Activated T-helper 1 cell treated with Interleukin-2 at 50 U/mL for 16 hours (primary cell): Measurements from ENCODE around the gene SRBD1.

Experiments
- DNase-seq: peaks from one replicate; pipeline ENCODE4 v3.0.0-alpha.2; 2020; ENCODE audit warnings: low read depth

SRBD1 gene

DNA sequence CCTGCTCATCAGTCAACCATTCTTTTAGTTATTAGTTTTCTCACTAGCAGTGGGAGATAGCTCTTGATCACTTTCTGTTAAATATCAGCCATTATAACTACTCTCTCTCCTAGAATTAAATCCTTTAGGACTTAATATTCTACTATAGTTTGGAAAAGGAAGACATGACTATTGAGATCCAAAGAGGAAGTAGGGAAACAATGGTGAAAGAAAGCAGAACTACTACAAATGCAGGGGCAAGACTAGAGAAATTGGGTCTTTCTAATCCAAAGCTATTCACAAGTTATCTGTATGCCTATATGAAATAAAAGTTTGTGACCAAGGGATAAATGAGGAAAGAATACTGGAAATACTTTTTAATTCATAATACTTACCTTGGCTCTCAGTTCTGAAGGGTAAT lies 65.1 kb downstream of the SRBD1 start:
- no peak for DNase-seq

DNA sequence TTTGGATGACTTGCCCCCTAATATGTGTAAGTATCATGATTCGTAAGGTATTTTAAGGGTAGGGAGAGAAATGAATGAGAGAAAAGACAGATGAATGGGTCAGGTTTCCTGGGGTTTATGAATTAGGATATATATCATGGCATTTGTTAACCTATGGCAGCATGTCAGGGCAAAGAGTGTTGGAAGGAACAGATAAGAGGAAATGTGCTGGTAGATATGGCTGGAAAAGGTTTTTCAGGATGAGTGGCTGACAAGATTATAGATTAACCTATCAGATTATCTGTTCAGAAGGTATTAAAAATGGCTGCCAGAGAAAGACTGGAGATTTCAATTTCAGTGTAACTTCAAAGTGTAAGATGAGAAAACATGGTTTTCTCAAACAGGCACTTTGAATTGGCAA lies 67.8 kb downstream of the SRBD1 start:
- DNase-seq, result no peak

DNA sequence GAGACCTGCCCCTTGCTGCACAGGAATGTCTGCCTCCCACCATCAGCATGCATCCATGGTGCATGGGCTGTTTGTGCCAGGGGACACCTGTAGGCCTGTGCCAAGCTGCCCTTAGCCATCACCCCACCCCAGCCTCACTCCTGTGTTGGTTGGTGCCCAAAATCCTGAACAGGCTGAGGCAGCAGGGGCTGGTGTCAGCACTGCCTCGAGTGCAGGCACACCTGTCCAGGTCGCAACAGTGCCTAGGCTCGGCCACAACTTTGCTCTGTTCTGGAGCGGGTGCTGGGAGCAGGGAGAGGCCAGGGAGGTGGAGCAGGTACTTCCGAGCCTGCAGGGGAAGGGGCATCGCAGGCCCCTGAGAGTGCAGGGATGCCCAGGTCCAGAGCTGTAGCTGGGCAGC lies 69.1 kb downstream of the SRBD1 start:
- DNase-seq, result no peak

DNA sequence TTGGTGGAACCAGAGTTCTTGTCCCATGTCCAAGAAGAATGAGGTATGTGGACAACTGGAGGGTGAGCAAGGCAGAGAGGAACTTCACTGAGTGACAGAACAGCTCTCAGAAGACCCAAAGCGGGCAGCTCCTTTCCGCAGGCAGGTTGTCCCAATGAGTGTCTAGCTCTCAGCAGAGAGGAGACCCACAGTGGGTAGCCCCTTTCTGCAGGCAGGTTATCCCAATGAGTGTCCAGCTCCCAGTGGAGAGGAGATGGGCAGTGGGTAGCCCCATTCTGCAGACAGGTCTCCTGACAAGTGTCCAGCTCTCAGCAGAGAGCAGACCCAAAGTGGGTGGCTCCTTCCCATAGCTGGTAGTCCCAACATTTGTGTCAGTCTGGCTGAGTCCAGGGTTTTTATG lies 69.6 kb downstream of the SRBD1 start:
- DNase-seq, result no peak

DNA sequence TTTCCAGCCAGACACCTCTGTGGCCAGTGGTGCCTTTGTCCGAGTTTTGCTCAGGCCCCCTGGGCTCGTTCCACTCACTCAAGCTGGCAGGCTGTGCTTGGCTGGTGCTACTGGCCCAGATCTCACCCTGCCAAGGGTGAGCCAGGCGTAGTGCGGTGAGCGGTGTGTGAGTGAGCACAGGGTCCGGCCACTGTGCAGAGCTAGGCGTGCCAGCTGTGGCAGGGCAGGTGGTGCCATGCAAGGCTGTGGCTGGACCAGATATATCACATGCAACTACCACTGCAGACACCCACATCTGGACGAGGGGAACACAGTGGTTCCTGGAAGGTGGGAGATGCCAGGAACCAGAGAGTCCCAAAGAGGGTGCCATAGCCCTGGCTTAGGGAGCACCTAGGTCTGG lies 70.1 kb downstream of the SRBD1 start:
- DNase-seq, result no peak

DNA sequence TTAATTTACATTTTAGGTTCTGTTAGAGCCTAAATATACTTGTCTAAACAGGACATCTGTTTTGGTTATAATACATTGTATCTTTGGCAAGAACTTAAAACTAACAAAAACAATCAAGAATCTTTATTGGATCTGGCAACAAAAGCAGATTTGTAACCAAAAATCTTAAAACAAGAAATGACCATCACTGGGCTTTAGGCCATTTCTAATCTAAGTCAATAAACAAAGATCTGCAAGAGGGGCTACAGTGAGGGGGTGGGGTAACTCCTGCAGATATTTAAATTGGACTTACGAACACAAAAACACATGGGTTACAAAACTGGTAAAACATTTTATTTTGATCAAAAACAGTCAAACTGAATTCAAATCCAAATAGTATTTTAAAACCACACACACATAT lies 77.3 kb downstream of the SRBD1 start:
- DNase-seq, result no peak

- DNase-seq, result no peak
These were observed 78.9 kb downstream of the SRBD1 start for GRCh38 chr2:45532181-45532580.

DNA sequence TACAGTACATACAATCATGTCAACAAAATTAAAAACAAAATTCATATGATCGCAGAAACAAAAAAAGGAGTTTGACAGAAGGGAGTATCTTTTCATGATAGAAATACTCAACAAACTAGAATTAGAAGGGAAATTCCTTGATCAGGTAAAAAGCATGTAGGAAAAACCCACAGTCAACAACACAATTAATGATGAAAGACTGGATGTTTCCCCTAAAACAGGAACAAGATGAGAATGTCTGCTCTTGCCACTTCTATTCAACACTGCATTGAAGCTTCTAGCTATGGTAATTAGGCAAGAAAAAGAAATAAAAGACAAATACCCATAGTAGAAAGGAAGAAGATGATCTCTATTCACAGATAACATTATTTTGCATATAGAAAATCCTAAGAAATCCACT lies 87.1 kb downstream of the SRBD1 start:
- no peak for DNase-seq

GRCh38 chr2:45518546-45518945 lies 92.5 kb downstream of the SRBD1 start:
- no peak for DNase-seq

DNA sequence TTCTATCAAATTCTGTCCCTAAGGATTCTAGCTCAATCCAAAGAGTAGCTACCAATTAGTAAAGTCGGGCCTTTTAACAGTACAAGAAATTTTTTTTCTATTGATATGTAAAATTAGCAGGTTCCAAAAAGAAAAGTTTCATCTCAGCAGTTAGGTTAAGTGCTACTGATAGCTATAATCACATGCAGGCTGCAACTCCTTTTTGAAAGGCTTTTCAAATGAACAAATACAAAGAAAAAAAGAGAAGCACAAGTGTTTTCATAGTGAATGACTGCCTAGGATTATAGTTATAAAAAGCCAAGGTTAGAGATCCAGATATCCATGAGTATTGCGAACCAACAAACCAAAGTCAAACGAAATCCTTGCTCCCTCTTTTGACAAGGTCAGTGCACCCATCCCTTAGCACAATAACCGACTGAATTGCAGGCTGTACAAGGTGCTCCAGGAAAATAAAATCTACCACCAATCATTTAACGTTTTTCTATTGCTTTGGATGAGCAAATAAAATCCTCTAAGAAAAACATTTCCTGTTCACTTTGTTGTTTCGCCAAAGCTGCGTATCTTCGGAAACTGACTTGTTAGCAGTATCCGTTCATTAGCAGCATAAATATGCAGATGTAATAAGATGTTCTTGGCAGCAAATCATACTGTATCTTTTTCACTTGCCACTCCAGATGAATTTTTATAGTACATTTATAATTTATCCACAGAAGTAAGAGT lies 100.2 kb downstream of the SRBD1 start:
- DNase-seq, result no peak

DNA sequence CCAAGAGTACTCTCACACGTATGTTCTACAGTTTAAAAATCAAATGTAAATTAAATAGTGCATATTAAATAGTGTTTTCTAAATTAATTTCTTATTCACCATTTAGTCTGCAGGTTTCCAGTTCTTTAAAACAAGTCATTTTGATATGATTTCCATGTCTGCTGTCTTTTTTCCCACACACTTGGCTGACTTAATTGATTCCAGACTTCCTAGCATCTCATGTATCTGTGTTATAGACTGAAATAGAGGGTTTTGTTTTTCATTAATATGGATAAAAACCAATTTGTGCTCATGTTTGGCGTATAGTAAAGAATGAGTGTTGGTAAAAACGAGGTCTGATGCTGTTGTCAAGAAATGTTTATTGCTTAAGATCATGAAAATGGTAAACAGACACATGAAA lies 104.3 kb downstream of the SRBD1 start:
- DNase-seq, result no peak

DNA sequence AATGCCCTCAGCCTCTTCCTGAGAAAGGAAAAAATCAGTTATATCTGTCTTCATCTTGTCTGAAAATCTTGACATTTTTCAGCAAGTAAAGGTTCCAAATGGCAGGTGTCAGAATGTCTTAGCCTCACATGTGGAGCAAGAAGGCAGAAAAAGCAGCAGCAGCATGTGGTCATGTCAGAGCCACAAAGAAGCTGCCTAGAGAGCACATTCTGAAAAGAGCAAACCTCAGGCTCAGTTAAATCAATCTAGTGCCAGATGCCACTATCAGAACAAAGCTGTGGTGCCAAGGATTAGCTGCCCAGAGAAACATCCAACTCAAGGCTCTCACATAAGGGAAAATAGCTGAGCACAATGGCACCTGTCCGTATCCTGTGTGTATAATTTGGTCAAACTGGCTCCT lies 105.9 kb downstream of the SRBD1 start:
- DNase-seq, result no peak

DNA sequence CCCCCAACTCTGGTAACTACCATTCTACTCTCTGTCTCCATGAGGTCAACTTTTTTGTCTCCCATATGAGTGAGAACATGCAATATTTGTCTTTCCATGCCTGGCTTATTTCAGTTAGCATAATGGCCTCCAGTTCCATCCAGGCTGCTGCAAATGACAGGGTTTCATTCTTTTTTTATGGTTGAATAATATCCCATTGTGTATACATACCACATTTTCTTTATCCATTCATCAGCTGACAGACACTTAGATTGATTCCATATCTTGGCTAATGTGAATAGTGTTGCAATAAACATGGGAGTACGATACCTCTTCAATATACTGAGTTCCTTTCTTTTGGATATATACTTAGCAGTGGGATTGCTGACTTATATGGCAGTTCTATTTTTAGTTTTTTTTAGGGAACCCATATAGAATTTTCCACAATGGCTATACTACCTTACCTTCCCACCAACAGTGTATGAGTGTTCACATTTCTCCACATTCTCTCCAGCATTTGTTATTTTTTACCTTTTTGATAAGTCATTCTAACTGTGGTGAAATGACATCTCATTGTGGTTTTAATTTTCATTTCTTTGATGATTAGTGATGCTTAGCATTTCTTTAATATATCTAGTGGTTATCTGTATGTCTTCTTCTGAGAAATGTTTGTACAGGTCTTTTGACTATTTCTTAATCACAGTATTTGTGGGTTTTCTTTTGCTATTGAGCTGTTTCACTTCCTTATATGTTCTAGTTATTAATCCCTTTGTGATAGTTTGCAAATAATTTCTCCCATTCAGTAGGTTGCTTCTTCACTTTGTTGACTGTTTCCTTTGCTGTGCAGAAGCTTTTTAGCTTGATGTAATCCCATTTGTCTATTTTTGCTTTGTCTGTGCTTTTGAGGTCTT lies 112.2 kb downstream of the SRBD1 start:
- no peak for DNase-seq

GRCh38 chr2:45497355-45497754 lies 113.7 kb downstream of the SRBD1 start:
- no peak for DNase-seq

- no peak for DNase-seq
These were observed 114.2 kb downstream of the SRBD1 start for GRCh38 chr2:45496869-45497268.

DNA sequence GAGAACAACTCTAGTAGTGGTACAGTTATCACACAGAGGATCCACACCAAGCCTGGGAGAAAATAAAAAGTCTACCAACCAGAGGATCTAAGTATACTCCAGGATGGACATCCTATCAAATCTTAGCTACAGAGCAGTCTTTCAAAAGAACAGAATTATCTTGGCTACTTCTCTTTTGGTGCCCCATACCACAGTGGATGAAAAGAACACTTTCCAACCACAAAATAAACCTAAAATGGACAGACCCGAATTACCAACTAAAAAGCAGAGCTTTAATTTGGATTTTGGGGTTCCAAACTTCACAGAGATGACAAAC lies 116.1 kb downstream of the SRBD1 start:
- DNase-seq, result no peak

DNA sequence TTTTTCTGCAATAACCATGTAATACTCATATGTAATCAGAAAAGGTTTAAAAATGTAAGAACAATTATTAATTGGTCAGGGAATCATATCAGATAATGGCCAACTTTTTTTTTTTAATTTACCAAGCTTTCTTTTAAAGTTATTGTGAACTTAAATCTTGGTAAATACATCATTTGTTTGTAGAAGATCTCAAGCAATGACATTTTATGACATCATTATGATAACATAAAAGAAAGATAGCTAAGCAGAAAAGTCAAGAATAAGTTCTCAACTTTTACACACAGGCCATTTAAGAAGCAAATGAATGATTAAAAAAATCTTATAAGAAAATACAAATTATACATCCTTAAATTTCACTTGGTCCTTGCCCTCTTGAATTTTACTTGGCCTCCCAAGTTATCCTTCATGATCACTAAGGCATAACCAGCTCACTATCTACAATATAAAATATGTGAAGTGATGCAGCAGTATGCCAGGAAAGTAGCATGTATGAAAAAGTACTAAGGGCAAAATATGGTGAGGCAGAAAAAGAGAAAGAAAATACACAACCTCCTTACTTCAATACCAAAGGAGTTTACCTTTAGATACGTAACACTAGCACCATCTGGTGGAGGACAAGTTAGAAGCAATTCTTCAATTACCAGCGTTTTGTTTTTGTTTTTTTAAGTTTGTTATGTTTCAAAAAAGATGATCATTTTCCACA lies 116.6 kb downstream of the SRBD1 start:
- no peak for DNase-seq

DNA sequence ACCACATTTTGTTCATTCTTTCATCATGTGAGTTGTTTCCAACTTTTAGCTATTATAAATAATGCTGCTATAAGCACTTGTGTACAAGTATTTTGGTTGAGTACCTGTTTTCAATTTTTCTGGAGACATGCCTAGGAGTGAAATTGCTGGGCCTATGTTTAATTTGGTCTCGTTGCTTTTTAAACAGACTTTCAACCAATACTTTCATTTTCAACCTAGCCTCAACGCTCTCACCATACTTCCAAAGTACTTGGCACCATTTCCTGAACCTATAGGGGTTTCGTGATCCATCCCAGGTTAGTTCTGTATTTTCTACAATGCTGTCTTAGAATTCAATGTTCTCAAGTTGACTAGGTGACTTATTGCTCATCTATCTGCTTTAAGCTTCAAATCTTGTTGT lies 126.1 kb downstream of the SRBD1 start:
- DNase-seq, result no peak

DNA sequence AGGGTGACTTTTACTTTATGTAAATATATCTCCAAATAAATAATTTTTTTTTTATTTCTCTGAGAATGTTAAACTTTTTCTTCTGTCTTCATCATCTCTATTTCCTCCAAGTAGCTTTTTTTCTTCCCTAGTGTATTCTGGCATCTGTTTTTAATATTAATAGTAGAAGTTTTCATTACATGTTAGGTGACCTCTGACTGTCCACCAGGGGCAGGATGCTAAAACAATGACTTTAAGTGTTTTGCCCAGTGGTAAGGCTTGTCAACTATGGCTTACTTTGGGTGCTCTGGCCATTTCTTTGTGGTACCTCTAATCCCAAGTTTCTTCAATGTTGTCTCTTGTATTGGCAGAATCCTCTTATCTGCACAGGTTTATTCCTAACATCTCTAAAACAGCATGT lies 127.1 kb downstream of the SRBD1 start:
- no peak for DNase-seq

DNA sequence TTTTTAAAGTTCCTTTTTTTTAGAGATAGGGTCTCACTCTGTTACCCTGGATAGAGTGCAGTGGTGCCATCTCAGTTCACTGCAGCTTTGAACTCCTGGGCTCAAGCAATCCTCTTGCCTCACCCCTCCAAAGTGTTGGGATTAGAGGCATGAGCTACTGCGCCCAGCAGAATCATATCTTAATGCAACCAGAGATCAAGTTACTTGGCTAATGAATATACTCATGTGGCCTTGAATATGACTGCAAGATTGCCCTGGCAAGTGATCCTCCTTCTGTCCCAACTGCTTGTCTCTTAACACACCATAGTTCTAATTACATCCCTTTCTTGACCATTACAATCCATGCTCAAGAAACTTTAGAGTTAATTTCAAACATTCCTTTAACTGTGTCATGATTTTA lies 133.5 kb downstream of the SRBD1 start:
- DNase-seq, result no peak

GRCh38 chr2:45470531-45470930 lies 140.5 kb downstream of the SRBD1 start:
- no peak for DNase-seq

- no peak for DNase-seq
These were observed 141.6 kb downstream of the SRBD1 start for GRCh38 chr2:45469314-45470099.
